Activated gamma-delta T cell (primary cell): ENCODE measurements around the gene SDHB.

Experiments used
- DNase-seq: peaks from one replicate; lab custom pipeline; 2025; lab: John Stamatoyannopoulos, UW

The SDHB gene

DNA sequence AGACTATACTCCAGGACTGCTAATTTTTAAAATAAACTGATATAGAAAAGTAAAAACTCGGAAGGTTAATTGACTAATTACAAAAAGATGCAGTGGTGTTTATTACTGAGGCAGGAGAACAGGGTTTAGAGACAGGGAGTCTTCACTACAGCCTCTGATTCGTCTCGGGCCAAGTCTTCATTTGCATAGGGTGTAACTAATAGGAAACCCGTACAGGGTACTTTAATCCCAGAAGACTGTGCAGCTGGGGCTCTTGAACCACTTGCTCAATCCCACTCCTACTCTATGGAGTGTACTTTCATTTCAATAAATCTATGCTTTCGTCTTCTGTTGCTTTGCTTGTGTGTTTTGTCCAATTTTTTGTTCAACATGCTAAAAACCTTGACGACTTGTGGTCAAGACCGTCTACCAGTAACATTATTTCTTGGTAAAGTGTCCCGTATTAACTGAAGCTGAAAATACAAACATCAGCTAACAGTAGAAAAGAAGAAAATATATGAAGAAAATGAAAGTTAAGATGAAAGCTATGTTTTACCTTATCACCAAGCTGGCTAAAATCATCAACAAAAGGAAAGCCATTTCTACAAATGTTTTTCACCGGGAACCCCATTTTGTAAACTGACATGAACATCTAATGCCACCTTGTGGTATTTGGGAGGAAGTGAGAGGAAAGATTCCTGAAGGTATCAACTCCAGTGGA is 8.0 kb downstream of the SDHB start:
- DNase-seq, result no peak

DNA sequence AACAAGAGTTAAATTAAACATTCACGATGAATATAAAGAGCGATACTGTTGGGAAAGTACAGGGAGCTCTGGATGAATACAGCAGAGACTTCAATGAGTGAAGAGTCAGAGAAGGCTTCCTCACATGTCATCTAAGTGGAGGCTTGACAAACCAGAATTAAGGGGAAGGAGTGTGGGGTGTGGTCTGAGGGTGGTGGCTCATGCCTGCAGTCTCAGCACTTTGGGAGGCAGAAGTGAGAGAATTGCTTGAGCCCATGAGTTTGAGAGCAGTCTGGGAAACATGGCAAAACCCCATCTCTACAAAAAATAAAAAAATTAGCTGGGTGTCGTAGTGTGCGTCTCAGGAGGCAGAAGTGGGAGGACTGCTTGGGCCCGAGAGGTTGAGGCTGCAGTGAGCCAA is 8.7 kb downstream of the SDHB start:
- no peak for DNase-seq

DNA sequence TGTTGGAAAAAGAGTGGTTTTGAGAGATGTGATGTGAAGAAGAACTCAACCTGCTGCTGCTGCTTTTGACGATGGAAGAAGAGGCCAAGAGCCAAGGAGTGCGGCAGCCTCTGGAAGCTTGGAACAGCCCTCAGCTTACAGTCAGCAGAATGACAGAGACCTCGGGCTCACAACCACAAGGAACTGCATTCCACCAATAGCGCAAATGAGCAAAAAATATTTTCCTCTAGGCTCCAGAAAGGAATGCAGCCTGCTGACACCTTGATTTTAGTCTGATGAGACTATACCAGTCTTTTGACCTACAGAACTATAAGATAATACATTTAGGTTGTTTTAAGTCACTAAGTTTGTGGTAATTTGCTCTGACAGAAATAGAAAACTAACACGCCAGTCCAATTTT is 10.2 kb downstream of the SDHB start:
- DNase-seq, result no peak

DNA sequence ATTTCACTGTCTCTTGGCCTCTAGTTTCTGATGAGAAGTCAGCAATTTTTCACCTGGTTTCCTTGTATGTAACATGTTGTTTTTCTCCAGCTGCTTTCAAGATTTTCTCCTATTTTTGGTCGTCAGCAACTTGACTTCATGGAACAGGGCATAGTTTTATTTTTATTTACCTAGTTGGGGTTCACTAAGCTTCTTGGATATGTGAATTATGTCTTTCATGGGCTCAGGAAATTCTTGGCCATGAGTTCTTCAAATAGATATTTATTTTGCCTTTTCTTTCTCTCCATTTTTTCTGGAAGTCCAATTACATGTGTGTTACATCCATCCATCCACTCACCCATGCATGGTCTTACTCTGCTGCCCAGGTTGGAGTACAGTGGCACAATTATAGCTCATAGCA is 13.7 kb downstream of the SDHB start:
- no peak for DNase-seq

DNA sequence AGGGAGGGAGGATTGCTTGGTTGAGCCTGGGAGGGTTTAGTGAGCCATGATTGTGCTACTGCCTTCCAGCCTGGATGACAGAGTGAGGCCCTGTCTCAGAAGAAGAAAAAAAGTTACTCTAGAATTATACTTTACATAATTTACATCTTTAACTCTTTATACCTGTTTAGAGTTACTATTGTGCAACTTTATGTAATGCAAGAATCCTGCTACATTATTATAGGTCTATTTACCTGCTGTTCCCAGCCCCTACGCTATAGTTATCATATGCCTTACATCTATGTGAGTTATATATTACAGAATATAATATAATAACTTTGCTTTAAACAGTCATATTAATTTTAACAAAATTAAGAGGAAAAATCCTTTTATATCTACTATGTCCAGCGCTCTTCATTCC is 14.3 kb downstream of the SDHB start:
- no peak for DNase-seq

DNA sequence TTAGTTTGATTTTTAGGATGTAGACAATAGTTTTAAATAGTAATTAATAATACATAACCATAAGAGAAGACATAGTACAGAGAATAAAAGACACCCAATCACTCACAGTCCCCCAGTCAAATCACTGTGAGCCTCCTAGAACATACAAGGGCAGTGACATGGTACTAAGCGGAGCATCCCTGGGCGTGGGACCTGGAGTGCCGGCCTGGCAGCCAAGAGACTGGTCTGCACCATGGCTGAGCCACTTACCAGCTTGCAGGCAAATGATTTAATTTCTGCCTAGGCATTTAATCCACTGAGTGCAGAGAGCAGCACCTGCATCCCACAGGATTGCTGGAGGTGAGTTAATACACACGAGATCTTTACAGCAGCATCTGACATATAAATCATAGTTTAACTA is 20.4 kb downstream of the SDHB start:
- no peak for DNase-seq

DNA sequence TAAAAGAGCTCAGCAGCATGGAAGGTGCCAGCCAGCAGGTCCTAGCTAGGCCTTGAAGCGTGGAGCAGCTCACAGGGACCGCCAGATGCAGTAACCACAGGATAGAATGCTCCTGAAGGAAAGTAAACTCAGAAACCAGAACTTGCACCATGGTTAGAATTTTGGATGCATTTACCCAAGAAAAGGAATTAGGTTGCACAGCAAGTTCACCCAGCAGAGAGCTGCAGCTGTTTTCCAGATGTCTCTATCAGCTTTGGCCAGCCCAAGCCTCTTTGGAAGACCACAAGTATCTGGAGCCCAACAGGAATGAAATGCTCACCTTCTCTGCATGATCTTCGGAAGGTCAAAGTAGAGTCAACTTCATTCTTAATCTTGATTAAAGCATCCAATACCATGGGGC is 21.1 kb downstream of the SDHB start:
- no peak for DNase-seq

DNA sequence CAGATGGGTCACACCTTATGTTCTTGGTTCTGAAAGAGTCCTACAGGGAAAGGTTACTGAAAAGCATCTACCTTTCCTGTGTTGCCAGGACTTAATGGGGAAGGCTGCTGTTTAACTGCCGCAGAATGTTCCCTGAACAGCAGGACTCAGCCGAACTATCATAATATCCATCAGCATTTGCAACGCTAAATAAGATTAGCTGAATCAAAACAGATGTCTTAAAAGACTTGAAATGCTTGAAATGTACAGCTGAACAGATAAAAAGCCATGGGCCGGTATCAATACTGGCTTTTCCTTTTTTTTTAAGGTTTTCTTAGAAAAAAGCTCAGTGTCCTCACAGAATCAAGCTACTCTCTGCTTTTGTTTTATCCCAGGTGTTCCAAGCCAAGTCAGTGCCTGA is 22.4 kb downstream of the SDHB start:
- DNase-seq, result no peak

DNA sequence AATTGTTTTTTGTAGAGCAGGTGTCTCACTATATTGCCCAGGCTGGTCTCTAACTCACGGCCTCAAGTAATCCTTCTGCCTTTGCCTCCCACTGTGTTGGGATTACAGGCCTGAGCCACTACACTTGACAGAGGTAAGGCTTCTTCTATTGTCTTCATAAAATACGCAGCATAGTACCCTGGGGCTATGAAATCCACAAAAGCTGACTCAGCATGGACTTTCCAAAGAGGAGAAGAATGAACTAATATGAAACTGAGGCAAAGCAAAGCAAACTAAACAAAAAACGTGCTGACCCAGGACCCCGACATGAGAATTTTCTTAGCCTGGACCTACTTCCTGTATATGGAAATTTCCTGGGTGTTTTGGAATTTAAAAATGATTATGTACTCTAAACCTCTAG is 23.6 kb downstream of the SDHB start:
- DNase-seq, result no peak

DNA sequence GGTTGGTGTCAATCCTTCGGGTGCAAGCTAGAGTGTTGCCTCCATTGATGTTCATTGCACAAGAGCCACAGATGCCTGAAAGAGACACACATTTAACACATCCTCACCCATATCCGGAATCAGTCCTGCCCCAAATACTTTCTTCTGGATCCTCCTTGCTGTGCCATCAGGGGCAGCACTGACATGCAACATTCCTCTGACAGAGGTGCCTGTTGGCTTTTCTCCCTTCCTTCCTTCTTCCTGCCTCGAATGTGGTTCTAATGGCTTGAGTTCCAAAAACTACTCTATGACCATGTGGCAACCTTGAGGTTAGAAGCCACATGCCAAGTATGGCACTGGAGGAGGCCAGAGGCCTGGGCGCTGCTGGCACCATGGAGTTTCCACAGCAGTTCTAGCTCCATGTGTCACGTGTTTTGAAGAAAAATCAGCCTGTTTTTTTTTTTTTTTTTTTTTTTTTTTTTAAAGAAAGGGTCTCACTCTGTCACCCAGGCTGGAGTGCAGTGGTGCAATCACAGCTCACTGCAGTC is 25.1 kb downstream of the SDHB start:
- DNase-seq, result no peak

DNA sequence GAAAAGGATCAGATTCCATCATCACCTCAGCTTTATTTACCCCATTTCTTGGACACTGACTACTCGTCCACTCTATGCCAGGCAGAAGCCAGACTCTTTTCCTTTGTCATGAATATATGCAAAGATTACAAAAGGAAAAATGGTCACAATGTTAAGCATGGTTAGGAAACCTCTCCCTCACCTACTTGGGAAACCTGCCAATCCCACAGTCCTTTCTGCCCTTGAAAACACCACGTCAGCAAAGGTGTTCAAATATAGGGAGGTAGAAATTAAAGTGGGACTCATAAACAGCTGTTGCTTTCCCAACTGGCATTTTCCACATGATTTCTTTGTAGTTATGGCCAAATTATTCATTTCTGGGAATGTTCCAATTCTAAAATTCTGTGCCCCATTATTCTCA is 25.9 kb downstream of the SDHB start:
- no peak for DNase-seq

DNA sequence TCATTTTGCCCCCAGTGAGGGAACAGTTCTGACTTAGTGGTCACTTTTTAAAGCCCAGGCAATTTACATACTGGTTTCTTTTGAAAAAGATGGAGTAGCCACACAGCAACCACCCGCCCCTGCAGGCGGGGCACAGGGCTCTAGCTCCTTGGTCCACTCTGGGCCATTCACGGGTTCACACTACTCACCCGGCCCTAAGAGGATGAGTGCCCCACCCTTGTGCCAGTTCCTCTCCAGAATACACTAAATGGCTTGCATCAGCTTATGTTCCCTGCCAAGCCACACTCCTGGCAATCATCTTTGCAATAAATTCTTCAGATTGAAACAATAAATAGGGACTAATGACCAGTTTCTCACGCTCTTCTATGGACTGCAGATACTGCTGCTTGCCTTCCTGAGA is 26.4 kb downstream of the SDHB start:
- no peak for DNase-seq

DNA sequence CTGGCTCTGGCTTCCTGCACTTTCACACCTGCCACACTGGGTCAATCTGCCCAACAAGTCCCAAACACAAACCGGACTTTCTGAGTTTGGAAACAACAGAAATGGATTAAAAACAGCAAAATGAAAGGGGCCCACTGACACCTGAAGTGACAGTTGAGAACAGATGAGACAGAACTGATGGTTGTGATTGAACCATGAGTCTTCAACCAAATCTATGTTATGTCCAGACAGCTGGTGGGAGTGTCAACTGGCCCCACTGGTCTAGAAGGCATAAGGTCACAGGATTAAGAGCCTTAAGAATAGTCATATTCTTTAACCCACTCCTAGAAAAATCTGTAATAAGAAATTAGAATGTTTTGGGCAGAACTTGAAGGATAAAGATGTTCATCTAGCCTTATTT is 29.1 kb downstream of the SDHB start:
- no peak for DNase-seq

DNA sequence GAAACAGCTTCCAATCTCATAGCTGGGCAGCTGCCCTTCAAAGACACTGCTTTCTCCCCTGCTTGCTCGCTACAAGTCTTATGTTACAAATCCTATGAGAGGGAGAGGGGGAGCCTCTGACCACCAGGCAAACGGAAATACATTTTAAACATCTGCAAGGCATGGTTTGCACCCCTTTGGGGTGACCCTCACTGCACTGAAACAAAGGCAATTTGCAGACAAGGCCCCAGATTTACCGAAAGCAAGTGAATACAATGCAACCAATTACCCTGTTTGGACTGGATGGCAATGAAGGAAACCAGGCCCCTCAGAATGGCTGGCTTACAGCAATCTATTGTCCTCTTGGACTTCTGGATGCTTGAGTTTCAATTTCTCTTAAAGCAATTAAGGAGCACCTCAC is 30.3 kb downstream of the SDHB start:
- DNase-seq, result no peak

DNA sequence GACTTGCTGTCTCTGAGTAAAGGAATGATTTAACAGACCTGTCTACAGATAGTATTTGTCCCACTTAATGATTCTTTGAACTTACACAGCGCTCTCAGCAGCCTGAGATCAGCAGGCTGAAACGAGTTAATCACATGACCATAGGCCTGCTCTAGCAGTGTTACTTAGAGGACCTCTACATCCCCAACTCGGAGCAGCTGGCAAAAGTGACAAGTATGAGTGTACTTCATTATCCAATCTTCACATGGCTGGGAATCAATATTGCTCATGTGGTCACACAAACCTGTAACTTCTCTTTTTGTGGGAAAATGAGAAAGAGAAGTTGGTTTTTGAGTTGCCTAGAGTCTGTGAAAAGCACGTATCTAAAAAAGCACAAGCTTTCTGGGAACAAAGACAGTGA is 30.7 kb downstream of the SDHB start:
- DNase-seq, result no peak

DNA sequence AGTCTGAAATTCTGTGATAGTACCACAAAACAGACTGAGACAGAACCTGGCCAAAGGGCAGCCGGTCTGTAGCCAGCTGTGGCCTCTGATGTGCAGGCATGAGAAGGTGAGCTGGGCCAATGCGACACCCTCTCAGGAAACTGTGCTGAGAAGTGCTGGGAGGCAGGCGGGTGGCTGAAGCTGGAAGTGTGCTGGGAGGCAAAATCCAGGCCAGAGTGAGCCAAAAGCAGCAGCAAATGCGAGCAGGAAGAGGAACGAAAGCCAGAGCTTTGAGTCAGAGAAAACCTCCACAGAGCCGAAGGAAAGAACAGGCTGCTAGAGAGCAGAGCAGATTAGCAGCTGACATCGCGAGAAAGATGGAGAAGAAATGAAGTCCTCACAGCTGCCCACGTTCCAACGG is 31.9 kb downstream of the SDHB start:
- DNase-seq, result no peak

DNA sequence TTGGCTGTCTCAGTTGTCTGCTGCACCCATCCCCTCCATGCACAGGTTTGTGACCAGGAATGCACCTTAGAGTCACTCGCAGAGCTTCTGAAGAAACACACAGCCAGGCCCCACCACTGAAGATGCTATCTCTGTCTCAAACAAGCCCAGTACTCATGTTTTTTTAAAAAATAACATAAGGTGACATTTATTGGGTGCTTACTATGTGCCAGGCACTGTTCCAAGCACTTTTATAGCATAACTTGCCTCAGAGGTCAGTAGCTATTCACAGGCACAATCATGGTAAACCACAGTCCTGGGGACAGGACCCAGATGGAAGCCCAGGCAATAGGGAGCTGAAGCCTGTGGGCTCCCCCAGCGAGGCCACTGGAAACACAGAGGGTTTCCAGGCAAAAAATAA is 33.3 kb downstream of the SDHB start:
- DNase-seq, result no peak

DNA sequence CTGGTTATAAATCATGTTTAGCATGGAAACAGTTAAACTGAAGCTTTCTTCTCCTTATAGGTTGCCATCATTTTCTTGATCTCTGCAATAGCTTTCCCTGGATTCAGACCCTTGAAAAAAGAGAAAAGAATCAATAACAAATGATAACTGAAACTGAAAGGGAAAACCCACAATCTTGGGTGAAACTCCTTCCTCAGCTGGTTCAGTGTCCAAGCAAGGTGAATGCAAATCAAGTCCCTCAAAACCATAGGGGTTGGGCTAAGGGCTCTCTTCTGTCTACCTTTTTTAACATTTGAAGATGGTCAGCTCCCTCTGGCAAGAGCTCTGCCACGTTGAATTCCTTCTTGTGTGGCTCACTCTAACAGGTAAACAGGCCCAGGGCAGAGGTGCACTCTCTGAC is 35.0 kb downstream of the SDHB start:
- DNase-seq, result no peak

DNA sequence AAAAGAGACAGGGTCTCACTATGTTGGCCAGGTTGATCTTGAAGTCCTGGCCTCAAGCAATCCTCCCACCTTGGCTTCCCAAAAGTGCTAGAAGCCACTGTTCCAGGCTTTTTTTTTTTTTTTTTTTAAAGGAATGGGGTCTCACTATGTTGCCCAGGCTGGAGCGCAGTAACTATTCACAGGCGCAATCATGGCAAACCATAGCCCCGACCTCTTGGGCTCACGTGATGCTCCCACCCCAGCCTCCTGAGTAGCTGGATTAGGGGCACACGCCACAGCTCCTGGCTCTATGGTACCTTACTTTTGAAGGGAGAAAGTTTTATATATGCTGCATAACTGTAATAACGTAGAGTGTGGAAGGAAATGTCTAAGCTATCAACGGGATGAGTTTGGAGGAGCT is 36.4 kb downstream of the SDHB start:
- DNase-seq, result no peak

DNA sequence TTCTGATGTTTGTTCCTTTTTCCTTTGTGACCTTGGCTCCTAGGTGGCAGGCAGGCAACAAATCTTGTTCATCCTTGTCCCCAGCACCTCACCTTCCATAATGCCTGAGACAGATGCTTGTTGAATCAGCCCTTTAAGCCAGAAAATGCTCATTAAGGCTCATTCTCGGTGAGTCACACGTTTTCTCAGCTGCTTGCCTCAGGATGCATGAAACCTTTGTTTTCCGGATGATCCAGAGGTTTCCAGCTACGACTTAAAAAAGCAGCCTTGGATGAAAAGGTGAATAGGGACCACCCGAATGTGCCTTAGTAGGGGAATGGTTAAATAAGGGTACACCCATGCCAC is 37.5 kb downstream of the SDHB start:
- no peak for DNase-seq

DNA sequence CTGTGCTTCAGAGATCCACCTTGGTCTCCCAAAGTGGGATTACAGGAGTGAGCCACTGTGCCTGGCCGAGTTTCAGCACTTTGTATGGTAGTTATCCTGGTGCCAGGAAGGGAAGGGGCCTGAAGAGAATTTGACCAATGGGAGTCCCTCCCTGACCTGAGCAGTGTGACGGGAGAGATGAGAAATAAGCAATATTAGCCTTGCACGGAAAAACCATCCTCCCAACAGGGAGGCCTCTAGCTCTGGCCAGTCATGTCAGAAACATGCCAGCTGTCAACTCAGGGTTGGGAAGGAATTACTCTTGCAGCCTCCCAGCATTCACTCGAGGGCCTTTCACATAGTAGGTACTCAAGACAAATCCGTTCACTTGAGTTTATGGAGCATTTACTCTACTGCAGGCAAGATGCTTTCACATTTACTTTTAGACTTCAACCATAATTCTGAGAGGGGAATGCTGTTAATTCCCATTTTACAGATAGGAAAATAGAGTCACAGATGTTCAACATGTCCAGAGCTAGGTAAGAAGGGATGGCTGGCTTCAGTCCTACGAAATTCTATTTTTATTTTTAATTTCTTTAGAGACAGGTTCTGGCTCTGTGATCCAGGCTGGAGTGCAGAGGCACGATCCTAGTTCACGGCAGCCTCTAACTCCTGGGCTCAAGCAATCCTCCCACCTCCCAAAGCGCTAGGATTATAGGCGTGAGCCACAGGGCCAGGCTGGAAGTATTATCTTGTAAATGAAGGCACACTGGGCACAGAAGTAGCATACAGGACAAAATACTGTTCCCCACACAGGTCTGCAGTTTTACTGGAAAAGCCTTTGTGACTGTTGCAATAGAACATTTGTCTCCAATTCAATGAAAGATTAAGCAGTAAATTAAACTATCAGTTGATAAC is 38.9 kb downstream of the SDHB start:
- DNase-seq, result no peak

DNA sequence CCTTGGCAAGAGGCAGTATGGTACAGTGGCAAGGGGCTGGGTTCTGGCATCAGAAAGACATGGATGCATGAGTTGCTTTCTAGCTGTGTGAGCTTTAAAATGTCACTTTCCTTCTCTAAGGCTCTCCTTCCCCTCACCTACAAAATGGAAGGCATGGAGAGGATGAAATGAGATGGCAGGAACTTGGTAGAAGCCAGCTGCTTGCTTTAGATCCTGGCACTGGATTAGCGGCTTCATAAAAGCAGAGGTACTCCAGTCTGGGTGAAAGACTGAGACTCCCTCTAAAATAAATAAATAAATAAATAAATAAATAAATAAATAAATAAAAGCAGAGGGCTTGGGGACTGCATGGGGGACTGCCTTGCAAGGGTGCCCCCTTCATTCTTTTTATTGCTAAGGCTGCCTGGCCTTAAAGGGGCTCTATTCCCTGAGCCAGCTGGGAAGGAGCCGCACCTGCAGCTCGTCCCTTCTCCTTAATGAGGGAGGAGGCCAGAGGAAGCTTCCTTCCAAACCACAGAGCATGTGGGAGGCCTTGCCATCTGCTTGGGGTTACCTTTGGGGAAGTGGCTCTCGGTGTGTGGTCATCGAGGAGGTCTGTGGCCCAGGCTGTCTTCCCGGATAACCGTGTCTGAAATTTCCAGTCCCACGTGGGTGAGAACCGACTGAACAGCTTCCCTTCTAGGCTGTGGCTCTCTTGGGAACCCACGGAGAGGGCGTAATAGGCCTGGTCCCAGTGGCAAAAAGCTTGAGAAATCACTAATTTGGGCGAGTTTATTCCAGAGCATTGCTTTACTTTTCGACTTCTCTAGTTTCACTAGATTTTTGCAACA is 40.1 kb downstream of the SDHB start:
- no peak for DNase-seq
